Measurements from ENCODE around the gene USP32.
A peak's percentile ranks its signal among the peaks of the same experiment; 100 is the strongest.
"Not testable (repeated sequence)": the region's sequence is repeated elsewhere in the genome, so short reads cannot be mapped to it uniquely, and the experiment has no call there.

The USP32 gene

DNA sequence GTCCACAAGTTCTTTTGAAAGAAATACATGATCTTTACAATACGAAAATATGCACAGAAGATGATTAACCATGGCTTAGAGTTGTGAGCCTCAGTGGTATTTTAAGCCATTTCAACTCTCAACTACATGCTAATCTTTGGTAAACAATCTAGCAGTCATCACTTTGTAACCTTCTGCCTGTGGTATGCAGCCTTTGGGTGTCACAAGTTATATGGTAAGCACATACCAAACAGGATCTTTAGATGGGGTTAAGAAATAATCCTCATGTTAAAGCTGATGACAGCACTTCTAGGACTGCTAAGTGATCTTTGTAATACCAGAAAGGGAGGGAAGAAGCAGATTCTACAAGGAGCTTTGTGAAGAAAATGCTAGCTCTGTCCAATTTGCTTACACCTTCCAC is 167.9 kb downstream of the USP32 start:
- no peak for DNase-seq

- DNase-seq: no peak
Measured at GRCh38 chr17:60223456-60223855, 168.5 kb downstream of the USP32 start.

DNA sequence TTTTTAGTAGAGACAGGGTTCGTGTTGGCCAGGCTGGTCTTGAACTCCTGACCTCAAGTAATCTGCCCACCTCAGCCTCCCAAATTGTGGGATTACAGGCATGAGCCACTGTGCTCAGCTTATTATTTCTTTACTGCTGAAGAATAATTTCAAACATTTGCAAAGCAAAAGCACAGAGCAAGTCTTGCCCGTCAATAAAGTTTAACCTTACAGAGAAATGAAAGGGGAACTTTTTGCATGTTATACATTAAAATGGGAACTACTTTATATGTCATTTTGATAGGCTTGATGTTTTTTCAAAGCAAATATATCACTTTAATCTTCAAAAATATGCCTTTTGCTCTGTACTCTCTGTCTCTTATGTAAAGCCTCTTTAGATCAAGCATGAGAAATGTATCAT is 173.2 kb downstream of the USP32 start:
- not testable (repeated sequence) for DNase-seq

DNA sequence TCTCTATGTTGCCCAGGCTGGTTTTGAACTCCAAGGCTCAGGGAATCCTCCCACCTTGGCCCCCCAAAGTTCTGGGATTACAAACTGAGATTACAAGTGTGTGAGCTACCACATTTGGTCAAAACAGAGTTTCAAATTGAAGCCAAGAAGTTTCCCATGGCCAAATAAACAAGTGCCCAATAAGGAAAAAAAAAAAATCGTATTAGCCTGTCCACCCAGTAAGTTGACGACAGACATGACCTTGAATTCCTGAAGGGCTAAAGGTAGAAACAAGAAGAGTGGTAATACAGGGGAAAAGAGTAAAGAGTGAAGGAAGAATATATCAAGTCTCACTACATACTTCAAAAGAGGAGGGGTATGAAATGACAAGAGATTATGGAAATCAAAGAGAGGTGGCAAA is 176.0 kb downstream of the USP32 start:
- not testable (repeated sequence) for DNase-seq

- not testable (repeated sequence) for DNase-seq
Measured at GRCh38 chr17:60211282-60211681, 180.7 kb downstream of the USP32 start.

- DNase-seq: not testable (repeated sequence)
Measured at GRCh38 chr17:60208302-60208701, 183.6 kb downstream of the USP32 start.

- not testable (repeated sequence) for DNase-seq
Measured at GRCh38 chr17:60205782-60206181, 186.2 kb downstream of the USP32 start.

DNA sequence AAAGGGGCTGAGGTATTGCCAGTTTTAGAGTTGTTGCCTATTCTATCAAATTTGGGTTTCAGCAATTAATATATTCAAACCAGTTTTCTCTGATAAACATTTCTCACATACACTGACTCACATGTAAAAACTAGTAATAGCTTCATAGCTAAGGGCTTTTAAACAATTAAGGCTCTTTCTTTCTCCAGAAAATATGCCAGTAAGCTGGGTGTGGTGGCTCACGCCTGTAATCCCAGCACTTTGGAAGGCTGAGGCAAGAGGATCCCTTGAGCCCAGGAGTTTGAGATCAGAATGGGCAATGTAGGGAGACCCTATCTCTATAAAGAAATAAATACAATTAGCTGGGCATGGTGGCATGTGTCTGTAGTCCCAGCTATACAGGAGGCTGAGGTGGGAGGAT is 193.3 kb downstream of the USP32 start:
- DNase-seq: not testable (repeated sequence)

- not testable (repeated sequence) for DNase-seq
Measured at GRCh38 chr17:60194141-60194540, 197.8 kb downstream of the USP32 start.

DNA sequence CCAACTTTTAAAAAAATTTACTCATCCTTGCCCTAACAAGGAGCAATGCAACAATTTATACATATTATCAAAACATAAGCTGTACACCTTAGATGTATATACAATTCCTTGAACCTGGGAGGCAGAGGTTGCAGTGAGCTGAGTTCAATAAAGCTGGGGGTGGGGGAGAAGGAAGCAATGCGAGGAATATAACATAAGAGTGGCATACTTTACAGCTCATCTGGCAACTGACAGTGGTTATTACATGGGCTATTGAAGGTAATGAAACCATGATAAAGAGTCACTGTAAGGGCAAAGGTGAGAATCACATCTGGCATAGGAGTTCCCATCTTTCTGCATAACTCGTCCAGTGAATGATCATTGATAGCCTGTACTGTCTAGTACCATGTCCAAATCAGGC is 198.5 kb downstream of the USP32 start:
- no peak for DNase-seq

DNA sequence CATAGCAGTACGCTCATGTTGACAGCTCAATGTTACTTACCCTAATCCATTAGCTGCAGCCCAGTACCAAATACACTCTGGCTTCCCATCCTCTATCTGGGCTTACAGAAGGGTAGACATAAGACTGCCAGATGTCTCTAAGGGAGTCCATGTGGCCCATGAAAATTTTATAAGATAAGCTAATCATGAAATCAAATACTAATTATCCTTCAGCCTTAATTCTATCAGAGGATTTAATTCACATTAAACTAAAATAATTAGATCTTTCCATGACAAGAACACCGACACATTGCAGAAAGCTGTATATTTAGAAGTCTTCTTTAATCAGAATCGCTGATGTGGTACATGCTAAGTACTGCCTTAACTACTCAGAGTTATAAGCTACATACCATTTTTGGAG is 198.9 kb downstream of the USP32 start:
- not testable (repeated sequence) for DNase-seq

DNA sequence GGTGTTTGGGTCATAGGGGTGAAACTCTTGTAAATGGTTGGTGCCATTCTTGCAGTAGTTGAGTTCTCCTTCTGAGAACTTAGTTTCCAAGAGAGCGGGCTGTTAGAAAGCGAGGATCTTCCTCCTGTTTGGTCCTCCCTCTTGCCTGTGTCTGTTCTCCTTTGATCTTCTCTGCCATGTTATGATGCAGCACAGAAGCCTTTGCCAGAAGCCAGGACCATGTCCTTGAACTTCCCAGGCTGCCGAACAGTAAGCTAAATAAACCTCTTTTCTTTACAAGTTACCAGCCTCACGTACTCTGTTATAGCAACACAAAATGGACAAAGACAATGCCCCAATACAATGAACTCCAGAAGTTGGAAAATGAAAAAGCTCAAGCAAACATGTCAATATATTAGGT is 201.9 kb downstream of the USP32 start:
- DNase-seq: not testable (repeated sequence)

DNA sequence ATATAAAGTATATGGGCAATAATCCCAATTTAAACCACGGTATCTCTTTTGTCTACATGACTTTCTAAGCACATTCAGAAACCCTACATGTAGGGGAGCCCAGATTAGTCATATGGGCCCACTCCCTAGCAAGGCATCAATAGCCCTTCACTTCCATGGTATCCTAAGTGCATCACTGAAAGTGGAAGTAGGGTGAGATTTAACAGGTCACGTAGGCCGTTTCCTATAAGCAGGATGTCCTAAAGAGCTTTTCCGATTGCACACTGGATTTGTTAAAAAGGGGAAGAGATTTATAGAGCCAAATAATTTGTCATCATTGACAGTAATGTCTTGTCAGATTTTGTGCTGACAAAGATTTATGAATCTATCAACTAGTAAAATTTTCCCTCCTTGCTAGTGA is 203.2 kb downstream of the USP32 start:
- DNase-seq: no peak

GRCh38 chr17:60186846-60187745 is 204.8 kb downstream of the USP32 start:
- DNase-seq: not testable (repeated sequence)

GRCh38 chr17:60186372-60186771 is 205.6 kb downstream of the USP32 start:
- DNase-seq: peak; percentile 19

DNA sequence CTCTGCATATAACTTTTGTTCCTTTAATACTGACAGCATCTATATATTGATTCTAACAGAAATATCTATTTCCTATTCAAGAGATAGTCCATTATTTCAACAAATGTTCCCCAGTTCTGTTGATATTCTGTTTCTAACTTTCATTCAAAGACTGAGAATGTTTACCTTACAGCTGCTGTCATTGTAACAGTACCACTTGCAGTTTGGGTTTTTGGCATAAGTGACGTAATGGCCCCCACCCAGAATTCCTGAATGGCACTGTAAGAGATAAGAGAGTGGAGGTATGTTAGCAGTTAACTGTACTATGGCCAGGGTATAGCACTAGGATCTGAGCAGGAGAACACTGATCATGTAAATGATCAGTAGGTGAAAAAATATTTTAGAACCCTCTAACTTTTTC is 211.6 kb downstream of the USP32 start:
- not testable (repeated sequence) for DNase-seq

GRCh38 chr17:60178180-60178579 is 213.8 kb downstream of the USP32 start:
- DNase-seq: peak; percentile 52

- peak; percentile 60 for DNase-seq
Measured at GRCh38 chr17:60176763-60177162, 215.2 kb downstream of the USP32 start.

DNA sequence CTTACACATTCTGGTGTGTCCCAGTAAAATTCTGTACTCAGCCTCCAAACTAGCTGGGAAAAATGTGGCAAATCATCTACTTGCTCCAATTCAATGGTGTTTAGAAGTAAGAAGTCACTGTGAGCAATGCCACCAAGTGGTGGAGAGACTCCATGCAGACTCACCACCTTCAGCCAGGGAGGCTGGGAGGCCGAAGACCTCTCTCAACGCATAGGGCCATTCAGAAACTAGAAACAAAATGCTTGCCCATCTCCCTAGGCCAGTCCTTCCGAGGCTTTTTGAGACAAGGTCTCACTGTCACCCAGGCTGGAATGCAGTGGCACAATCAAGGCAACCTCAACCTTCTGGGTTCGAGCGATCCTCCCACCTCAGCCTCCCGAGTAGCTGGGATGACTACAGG is 217.2 kb downstream of the USP32 start:
- DNase-seq: peak; percentile 34

GRCh38 chr17:60174035-60174434 is 217.9 kb downstream of the USP32 start:
- DNase-seq: no peak

DNA sequence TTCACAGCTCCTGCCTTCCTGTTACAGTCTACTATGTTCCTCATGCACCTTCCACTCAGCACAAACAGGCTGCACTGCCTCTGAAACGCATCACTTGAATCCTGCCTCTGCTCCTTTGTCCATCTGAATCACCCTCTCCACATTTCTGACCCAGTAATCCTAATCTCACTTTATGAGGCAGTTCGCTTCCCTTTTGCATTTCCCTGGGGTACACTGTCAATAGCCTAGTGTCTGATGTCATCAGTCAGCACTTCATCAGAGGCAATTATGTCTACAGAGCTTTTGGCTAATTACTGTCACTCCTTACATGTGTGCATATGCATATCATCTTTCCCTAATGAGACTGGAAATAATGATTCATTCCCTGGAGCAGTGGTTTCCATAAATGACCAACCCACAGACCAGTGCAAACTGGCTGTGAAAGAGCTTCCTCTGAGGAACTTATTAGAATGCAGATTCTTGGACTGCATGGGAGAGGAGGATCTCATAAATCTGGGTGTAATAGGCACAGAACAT is 218.6 kb downstream of the USP32 start:
- DNase-seq: peak; percentile 99

GRCh38 chr17:60171753-60172079 is 220.2 kb downstream of the USP32 start:
- no peak for DNase-seq

GRCh38 chr17:60170835-60171752 is 220.8 kb downstream of the USP32 start:
- DNase-seq: peak; percentile 92
